H1 (cell line): Measurements from ENCODE around the gene PPM1F. TPM values are rescaled to one million over a fixed set of nuclear protein-coding genes. Genes with fewer than 3 reads are reported as not detected.

Experiments used
- CTCF ChIA-PET: fragments of 300-600 bp; sonication (Branson Sonifier 250); formaldehyde crosslinking; loops from one replicate; lab custom pipeline; 2021; ENCODE audit not compliant: partially characterized antibody; lab: Charles Lee
- POLR2A ChIA-PET: fragments of 300-600 bp; sonication (Branson Sonifier 250); formaldehyde crosslinking; loops from one replicate; lab custom pipeline; 2021; ENCODE audit warnings: inconsistent platforms; ENCODE audit not compliant: partially characterized antibody; lab: Charles Lee
- DNase-seq, 2 experiments: peaks; one replicate each; pipeline versions ENCODE4 v3.0.0 to v3.0.0-alpha.2; 2010 to 2022; ENCODE audit warnings: low spot score in 2 of 2, low read depth in 1 of 2, mixed read lengths in 1 of 2
- FAIRE-seq: peaks from 2 replicates; lab custom pipeline; 2011; peaks lifted over from hg19 to GRCh38; lab: Jason Lieb, UNC
- H2AFZ ChIP-seq: 2 replicates; pipeline ENCODE4 v1.8.1; 2012; ENCODE audit warnings: low read length, inconsistent platforms
- H2AK5ac ChIP-seq: 2 replicates; pipeline ENCODE4 v1.6.1; 2013; ENCODE audit warnings: low read depth, low read length
- H2BK120ac ChIP-seq: replicated peaks from 2 replicates; pipeline ENCODE3; 2013; ENCODE audit warnings: low read depth, low read length, inconsistent platforms
- H2BK12ac ChIP-seq: 2 replicates; pipeline ENCODE4 v1.6.1; 2013; ENCODE audit warnings: low read depth, low read length
- H2BK15ac ChIP-seq: 2 replicates; pipeline ENCODE4 v1.6.1; 2013; ENCODE audit warnings: low read length
- H2BK20ac ChIP-seq: 2 replicates; pipeline ENCODE4 v1.6.1; 2013; ENCODE audit warnings: low read length
- H2BK5ac ChIP-seq: 2 replicates; pipeline ENCODE4 v1.6.1; 2013; ENCODE audit warnings: low read depth, low read length
- H3K14ac ChIP-seq: 2 replicates; pipeline ENCODE4 v1.6.1; 2013; ENCODE audit warnings: inconsistent platforms; ENCODE audit not compliant: insufficient read length
- H3K18ac ChIP-seq: 2 replicates; pipeline ENCODE4 v1.6.1; 2013; ENCODE audit warnings: low read length; ENCODE audit errors: extremely low read depth
- H3K23ac ChIP-seq: 2 replicates; pipeline ENCODE4 v1.6.1; 2013; ENCODE audit warnings: inconsistent platforms; ENCODE audit not compliant: insufficient read length
- H3K23me2 ChIP-seq: 2 replicates; pipeline ENCODE4 v1.6.1; 2013; ENCODE audit warnings: low read depth, low read length
- H3K27ac ChIP-seq: 2 replicates; pipeline ENCODE4 v1.6.1; 2011; ENCODE audit warnings: low read depth, low read length, inconsistent platforms
- H3K27me3 ChIP-seq, 4 experiments: replicated peaks in 1 of 4; 1 replicate in 1 of 4; 2 replicates in 3 of 4; pipeline versions ENCODE4 v1.6.1 to v1.8.1; 2011 to 2013; ENCODE audit warnings: low read length in 3 of 4, mild to moderate bottlenecking in 3 of 4, inconsistent platforms in 2 of 4, mixed read lengths in 2 of 4, moderate library complexity in 1 of 4; ENCODE audit not compliant: control insufficient read depth in 3 of 4, insufficient read depth in 3 of 4; ENCODE audit errors: extremely low read depth in 1 of 4
- H3K36me3 ChIP-seq, 4 experiments: 2 replicates each; pipeline versions ENCODE4 v1.6.1 to v1.8.1; 2011 to 2013; ENCODE audit warnings: mild to moderate bottlenecking in 4 of 4, low read length in 3 of 4, moderate library complexity in 2 of 4, control low read depth in 1 of 4, inconsistent platforms in 1 of 4; ENCODE audit not compliant: insufficient read depth in 4 of 4, control insufficient read depth in 2 of 4
- H3K4ac ChIP-seq: replicated peaks from 2 replicates; pipeline ENCODE3; 2013; ENCODE audit warnings: low read length, low read depth, mixed read lengths, inconsistent platforms; ENCODE audit not compliant: insufficient read length
- H3K4me1 ChIP-seq, 4 experiments: replicated peaks in 1 of 4; 1 replicate in 1 of 4; 2 replicates in 3 of 4; pipeline versions ENCODE4 v1.6.1 to v1.8.1; 2011 to 2013; ENCODE audit warnings: low read length in 3 of 4, inconsistent platforms in 2 of 4, mixed read lengths in 1 of 4; ENCODE audit not compliant: insufficient read depth in 4 of 4, control insufficient read depth in 3 of 4
- H3K4me2 ChIP-seq, 2 experiments: 2 replicates each; pipeline versions ENCODE4 v1.6.1 to v1.8.1; 2011 to 2013; ENCODE audit warnings: low read depth in 2 of 2, low read length in 2 of 2, control low read depth in 1 of 2, inconsistent platforms in 1 of 2, mild to moderate bottlenecking in 1 of 2; ENCODE audit not compliant: insufficient read depth in 1 of 2
- H3K4me3 ChIP-seq, 4 experiments: fragments of 200-600, 300-600 bp in 1 of 4; sonication (generic), shearing (Covaris generic), sonication (Bioruptor Twin) in 1 of 4; 2 replicates each; pipeline versions ENCODE4 v1.5.1 to v1.8.1; 2011 to 2016; ENCODE audit warnings: low read length in 4 of 4, low read depth in 3 of 4, control low read depth in 2 of 4, inconsistent platforms in 2 of 4, mild to moderate bottlenecking in 2 of 4, mixed read lengths in 1 of 4, moderate library complexity in 1 of 4; ENCODE audit not compliant: insufficient read depth in 2 of 4; ENCODE audit errors: extremely low read depth in 1 of 4
- H3K56ac ChIP-seq: replicated peaks from 2 replicates; pipeline ENCODE3; 2013; ENCODE audit warnings: low read depth, mild to moderate bottlenecking, mixed read lengths, low read length, inconsistent platforms; ENCODE audit not compliant: insufficient read length
- H3K79me1 ChIP-seq: 2 replicates; pipeline ENCODE4 v1.6.1; 2013; ENCODE audit warnings: low read depth, low read length, control low read depth
- H3K79me2 ChIP-seq, 2 experiments: 2 replicates each; pipeline versions ENCODE4 v1.6.1 to v1.8.1; 2012 to 2013; ENCODE audit warnings: low read length in 2 of 2, mild to moderate bottlenecking in 2 of 2, inconsistent platforms in 1 of 2; ENCODE audit not compliant: insufficient read depth in 2 of 2, control insufficient read depth in 1 of 2
- H3K9ac ChIP-seq, 4 experiments: replicated peaks in 1 of 4; 1 replicate in 1 of 4; 2 replicates in 3 of 4; pipeline versions ENCODE4 v1.6.1 to v1.8.1; 2011 to 2013; ENCODE audit warnings: low read depth in 3 of 4, low read length in 3 of 4, control low read depth in 2 of 4, mild to moderate bottlenecking in 2 of 4, moderate library complexity in 2 of 4, inconsistent platforms in 1 of 4; ENCODE audit errors: extremely low read depth in 1 of 4
- H3K9me3 ChIP-seq, 2 experiments: 2 replicates each; pipeline versions ENCODE4 v1.6.1 to v1.8.1; 2012 to 2013; ENCODE audit warnings: mild to moderate bottlenecking in 2 of 2, moderate library complexity in 2 of 2, control low read depth in 1 of 2, inconsistent platforms in 1 of 2, low read depth in 1 of 2, low read length in 1 of 2, mixed read lengths in 1 of 2; ENCODE audit not compliant: insufficient read depth in 2 of 2
- H4K20me1 ChIP-seq, 2 experiments: replicated peaks in 1 of 2; 2 replicates each; pipeline versions ENCODE3 to v1.8.1; 2011 to 2013; ENCODE audit warnings: inconsistent platforms in 2 of 2, low read length in 2 of 2, mild to moderate bottlenecking in 1 of 2; ENCODE audit not compliant: insufficient read depth in 2 of 2, control insufficient read depth in 1 of 2
- H4K5ac ChIP-seq: 2 replicates; pipeline ENCODE4 v1.6.1; 2013; ENCODE audit warnings: low read length, low read depth, mixed read lengths, inconsistent platforms; ENCODE audit not compliant: insufficient read length
- H4K8ac ChIP-seq: 2 replicates; pipeline ENCODE4 v1.8.0; 2013; ENCODE audit warnings: mild to moderate bottlenecking, moderate library complexity, low read length, inconsistent platforms; ENCODE audit not compliant: insufficient read depth; ENCODE audit errors: extremely low read depth
- H4K91ac ChIP-seq: replicated peaks from 2 replicates; pipeline ENCODE3; 2013; ENCODE audit warnings: low read length, mixed read lengths, inconsistent platforms; ENCODE audit not compliant: insufficient read length
- ASH2L ChIP-seq: fragments of 200-600, 300-600 bp; sonication (generic); IDR thresholded peaks from one replicate; pipeline ENCODE4 v1.7.1; 2017; ENCODE audit warnings: low read length
- ATF3 ChIP-seq: IDR thresholded peaks from 2 replicates; pipeline ENCODE4 v1.6.1; 2011; ENCODE audit warnings: low read depth, mild to moderate bottlenecking, low read length; ENCODE audit not compliant: insufficient read depth
- JUND ChIP-seq: IDR thresholded peaks from 2 replicates; pipeline ENCODE4 v1.6.1; 2011; ENCODE audit warnings: mild to moderate bottlenecking, improper control_type of control experiment, low read length
- MAFK ChIP-seq: IDR thresholded peaks from 2 replicates; pipeline ENCODE4 v1.6.1; 2012; ENCODE audit warnings: low read depth, mild to moderate bottlenecking, improper control_type of control experiment, low read length
- MAX ChIP-seq: IDR thresholded peaks from 2 replicates; pipeline ENCODE4 v1.6.1; 2012; ENCODE audit warnings: inconsistent platforms
- NANOG ChIP-seq: IDR thresholded peaks from 2 replicates; pipeline ENCODE4 v1.6.1; 2011; ENCODE audit warnings: low read length, low read depth, mild to moderate bottlenecking, inconsistent platforms; ENCODE audit not compliant: insufficient read depth, poor library complexity, severe bottlenecking
- RAD21 ChIP-seq, 2 experiments: IDR thresholded peaks in 1 of 2; conservative IDR thresholded peaks in 1 of 2; 2 replicates each; pipeline ENCODE4 v1.6.1; 2011; ENCODE audit warnings: low read depth in 2 of 2, low read length in 2 of 2, improper control_type of control experiment in 1 of 2, inconsistent platforms in 1 of 2, mild to moderate bottlenecking in 1 of 2, moderate library complexity in 1 of 2
- RXRA ChIP-seq: IDR thresholded peaks from 2 replicates; pipeline ENCODE4 v1.6.1; 2011; ENCODE audit warnings: low read depth, mild to moderate bottlenecking, low read length, moderate library complexity; ENCODE audit not compliant: insufficient read depth
- WGBS, 2 experiments: shearing (Covaris generic) in 1 of 2; methylation state at CpG; one replicate each; pipeline versions ENCODE4 v1.1.6 to v1.1.7; 2013 to 2015; ENCODE audit warnings: low lambda C conversion rate in 2 of 2, mixed read lengths in 2 of 2, inconsistent platforms in 1 of 2, low coverage in 1 of 2, missing lambda C conversion rate in 1 of 2; ENCODE audit not compliant: insufficient replicate concordance in 2 of 2, insufficient coverage in 1 of 2, insufficient read length in 1 of 2; ENCODE audit errors: extremely low coverage in 1 of 2, missing lambda C conversion rate in 1 of 2; 5-methylcytosine and 5-hydroxymethylcytosine counted together
- polyA plus RNA-seq, 7 experiments: library from polyadenylated mRNA; depleted of rRNA in 3 of 7; stranded (reverse) in 5 of 7; unstranded in 2 of 7; fragments of >200 nt in 5 of 7; fragments of 200-250 nt in 2 of 7; gene quantifications; 1 replicate in 5 of 7; 2 replicates in 1 of 7; 4 replicates in 1 of 7; pipeline versions ENCODE4 v1.2.1 to v1.2.3, GENCODE V29; 2011 to 2013; ENCODE audit warnings: missing spikeins in 2 of 7, mixed read lengths in 2 of 7
- total RNA-seq: library from RNA; stranded (reverse); fragmentation: NEBNext Ultra II Directional; extraction: Animal tissue kit (Norgen Biotek cat#: 25700); gene quantifications from 2 replicates; pipeline ENCODE4 v1.2.1, GENCODE V29; 2021

The PPM1F gene
- total and polyA plus RNA-seq, 2 of the 8 experiments (the other 6 are each of a cell fraction or from before 2014, with no cell fraction given), result 12.4 to 22.8 TPM

- FAIRE-seq, result no peak
- H3K36me3 ChIP-seq, result peaks cover 32 to 64% (median 58%) of the 10 kb centered on the region in 4 experiments
Observed at GRCh38 chr22:21968452-21969129, 15.9 kb upstream of the PPM1F start.

More at GRCh38 chr22:21968452-21969129, 15.9 kb upstream of the PPM1F start:
- no peak overlapping the region for H3K23ac ChIP-seq
- no peak overlapping the region for H2BK5ac ChIP-seq
- H4K91ac ChIP-seq, result no peak overlapping the region
- TF ChIP-seq MAFK, result no peak
- TF ChIP-seq JUND, result no peak
- no peak for TF ChIP-seq NANOG
- no peak for TF ChIP-seq ASH2L
- no peak for TF ChIP-seq ATF3
- TF ChIP-seq RXRA, result no peak
- TF ChIP-seq RAD21 (IDR thresholded peaks at IDR 0.05 in 1 of 2, conservative IDR thresholded peaks at IDR 0.05 in 1 of 2; ENCODE audit: low read depth in 2 of 2, low read length in 2 of 2), result no peak
- no peak for TF ChIP-seq MAX
- TF ChIP-seq, all 59 proteins: peak for 0
- H2BK20ac ChIP-seq, result no peak overlapping the region
- H4K20me1 ChIP-seq, result peaks cover 0 to 16% of the 10 kb centered on the region in 2 experiments
- DNase-seq, result no peak
- H2BK12ac ChIP-seq, result no peak overlapping the region
- POLR2A ChIA-PET, result interaction anchor here (2.4 to 4.7 kb wide), 4 partner anchors 8 to 15 kb away, joined by 11 to 37 read pairs (median 16); partner anchors contain the start of genes PPM1F and TOP3B
- no peaks in the 10 kb centered on the region for H3K79me1 ChIP-seq
- H3K4me1 ChIP-seq, result no peaks in the 10 kb centered on the region
- H3K18ac ChIP-seq, result no peak overlapping the region
- H3K14ac ChIP-seq, result no peak overlapping the region
- H3K4ac ChIP-seq, result no peak overlapping the region
- no peak overlapping the region for H3K4me2 ChIP-seq
- no peak overlapping the region for H2AK5ac ChIP-seq
- no peaks in the 10 kb centered on the region for H3K27me3 ChIP-seq
- CTCF ChIA-PET, result interaction anchor here (0.7 to 1.4 kb wide), 2 partner anchors 13 to 19 kb away, joined by 4 to 5 read pairs; partner anchors contain the start of gene TOP3B
- no peaks in the 10 kb centered on the region for H3K79me2 ChIP-seq
- WGBS, 2 experiments, result 88% methylated on average over 5 of the region's 5 CpGs; no CpG with 5 or more reads in 1 of the 2 experiments
- no peaks in the 10 kb centered on the region for H3K23me2 ChIP-seq
- no peak overlapping the region for H2BK15ac ChIP-seq
- no peak overlapping the region for H2AFZ ChIP-seq
- no peak overlapping the region for H3K4me3 ChIP-seq
- no peak overlapping the region for H3K56ac ChIP-seq
- H3K9ac ChIP-seq, result no peak overlapping the region
- no peak overlapping the region for H4K8ac ChIP-seq
- H3K27ac ChIP-seq, result no peak overlapping the region
- no peak overlapping the region for H4K5ac ChIP-seq
- H3K9me3 ChIP-seq, result peaks cover 0 to 7% of the 10 kb centered on the region in 2 experiments; a peak in 1 of 4 replicates
- H2BK120ac ChIP-seq, result no peak overlapping the region
